OCI-LY1 (cell line): ENCODE data around the gene DRC1.

Source experiments
- H2AFZ ChIP-seq: fragments of 200-600 bp; sonication (generic), shearing (Covaris generic); 2 replicates; pipeline ENCODE4 v1.6.0; 2014; ENCODE audit warnings: antibody characterized with exemption, mild to moderate bottlenecking, low read length
- H3F3A ChIP-seq: fragments of 200-600 bp; sonication (generic), shearing (Covaris generic); 2 replicates; pipeline ENCODE4 v1.6.0; 2014; ENCODE audit warnings: mild to moderate bottlenecking, antibody characterized with exemption, low read length, moderate library complexity; ENCODE audit not compliant: insufficient read depth
- H3K27ac ChIP-seq: fragments of 200-600 bp; sonication (generic); 2 replicates; pipeline ENCODE4 v1.5.1; 2014; ENCODE audit warnings: low read length, mixed run types, mild to moderate bottlenecking, low read depth; ENCODE audit not compliant: poor library complexity, severe bottlenecking
- H3K27me3 ChIP-seq: fragments of 200-600 bp; sonication (generic); 2 replicates; pipeline ENCODE4 v1.6.0; 2014; ENCODE audit warnings: antibody characterized with exemption, mild to moderate bottlenecking, low read length, moderate library complexity; ENCODE audit not compliant: insufficient read depth
- H3K36me3 ChIP-seq: fragments of 200-600 bp; sonication (generic); 2 replicates; pipeline ENCODE4 v1.6.1; 2014; ENCODE audit warnings: mild to moderate bottlenecking, antibody characterized with exemption, low read length, moderate library complexity, mixed read lengths; ENCODE audit not compliant: insufficient read depth
- H3K4me1 ChIP-seq: fragments of 200-600 bp; sonication (generic); 2 replicates; pipeline ENCODE4 v1.5.1; 2014; ENCODE audit warnings: mild to moderate bottlenecking, low read length, moderate library complexity; ENCODE audit not compliant: insufficient read depth, severe bottlenecking
- H3K4me2 ChIP-seq: fragments of 200-600 bp; sonication (generic), shearing (Covaris generic); 2 replicates; pipeline ENCODE4 v1.6.1; 2014; ENCODE audit warnings: low read length
- H3K4me3 ChIP-seq: fragments of 200-600 bp; sonication (generic); 2 replicates; pipeline ENCODE4 v1.5.1; 2014; ENCODE audit warnings: low read length, low read depth, mild to moderate bottlenecking, mixed read lengths; ENCODE audit not compliant: poor library complexity, severe bottlenecking
- H3K79me2 ChIP-seq: fragments of 200-600 bp; shearing (Covaris generic); 2 replicates; pipeline ENCODE4 v1.6.1; 2016; ENCODE audit warnings: mixed run types, low read length, mixed read lengths; ENCODE audit not compliant: insufficient read depth
- H3K9ac ChIP-seq: fragments of 200-600 bp; sonication (generic), shearing (Covaris generic); 2 replicates; pipeline ENCODE4 v1.6.1; 2014; ENCODE audit warnings: mild to moderate bottlenecking, low read length, mixed read lengths
- H3K9me2 ChIP-seq: fragments of 200-600 bp; sonication (generic), shearing (Covaris generic); 2 replicates; pipeline ENCODE4 v1.6.1; 2014; ENCODE audit warnings: low read depth, mild to moderate bottlenecking, low read length, mixed read lengths
- H3K9me3 ChIP-seq: fragments of 200-600 bp; shearing (Covaris generic); 2 replicates; pipeline ENCODE4 v1.6.1; 2014; ENCODE audit warnings: low read length, mixed read lengths
- H4K20me1 ChIP-seq: fragments of 200-600 bp; sonication (generic), shearing (Covaris generic); 2 replicates; pipeline ENCODE4 v1.6.0; 2016; ENCODE audit warnings: mild to moderate bottlenecking, low read length; ENCODE audit not compliant: insufficient read depth
- CTCF ChIP-seq: fragments of 200-600 bp; sonication (generic), shearing (Covaris generic); IDR thresholded peaks from 2 replicates; pipeline ENCODE4 v1.5.1; 2017; ENCODE audit warnings: mild to moderate bottlenecking, antibody characterized with exemption, low read length, moderate library complexity, mixed read lengths
- EZH2 ChIP-seq: fragments of 200-600 bp; sonication (generic), shearing (Covaris generic); IDR thresholded peaks from 2 replicates; pipeline ENCODE4 v1.8.0; 2017; ENCODE audit warnings: borderline replicate concordance, mixed run types, mild to moderate bottlenecking, antibody characterized with exemption, low read length, moderate library complexity, mixed read lengths

DRC1 gene

GRCh38 chr2:26473796-26474195 is 72.1 kb downstream of the DRC1 start:
- TF ChIP-seq CTCF, result no peak
- TF ChIP-seq EZH2, result no peak
- no peak overlapping the region for H3K27ac ChIP-seq
- H2AFZ ChIP-seq, result no peak overlapping the region
- H3K9me2 ChIP-seq, result no peaks in the 10 kb centered on the region
- no peak overlapping the region for H3K9ac ChIP-seq
- H3F3A ChIP-seq, result no peaks in the 10 kb centered on the region
- no peaks in the 10 kb centered on the region for H4K20me1 ChIP-seq
- H3K9me3 ChIP-seq, result no peaks in the 10 kb centered on the region
- H3K36me3 ChIP-seq, result no peaks in the 10 kb centered on the region
- H3K27me3 ChIP-seq, result no peaks in the 10 kb centered on the region
- no peak overlapping the region for H3K4me3 ChIP-seq
- no peaks in the 10 kb centered on the region for H3K79me2 ChIP-seq
- H3K4me2 ChIP-seq, result no peak overlapping the region
- H3K4me1 ChIP-seq, result no peaks in the 10 kb centered on the region

- no peaks in the 10 kb centered on the region for H3K36me3 ChIP-seq
- H3K9ac ChIP-seq, result no peak overlapping the region
- no peaks in the 10 kb centered on the region for H3F3A ChIP-seq
- TF ChIP-seq CTCF, result no peak
- no peak for TF ChIP-seq EZH2
- H2AFZ ChIP-seq, result no peak overlapping the region
- no peak overlapping the region for H3K4me3 ChIP-seq
- no peaks in the 10 kb centered on the region for H3K9me3 ChIP-seq
- no peaks in the 10 kb centered on the region for H3K27me3 ChIP-seq
- H4K20me1 ChIP-seq, result no peaks in the 10 kb centered on the region
- H3K27ac ChIP-seq, result no peak overlapping the region
- no peak overlapping the region for H3K4me2 ChIP-seq
- no peaks in the 10 kb centered on the region for H3K4me1 ChIP-seq
- no peaks in the 10 kb centered on the region for H3K79me2 ChIP-seq
- H3K9me2 ChIP-seq, result no peaks in the 10 kb centered on the region
Observed at GRCh38 chr2:26474261-26474785, 72.6 kb downstream of the DRC1 start.

GRCh38 chr2:26475037-26475436 is 73.3 kb downstream of the DRC1 start:
- H3K79me2 ChIP-seq, result no peaks in the 10 kb centered on the region
- no peak overlapping the region for H3K27ac ChIP-seq
- no peaks in the 10 kb centered on the region for H3K4me1 ChIP-seq
- no peaks in the 10 kb centered on the region for H3K36me3 ChIP-seq
- no peak overlapping the region for H2AFZ ChIP-seq
- H3K9me2 ChIP-seq, result no peaks in the 10 kb centered on the region
- no peaks in the 10 kb centered on the region for H4K20me1 ChIP-seq
- no peak overlapping the region for H3K4me2 ChIP-seq
- H3K9me3 ChIP-seq, result no peaks in the 10 kb centered on the region
- H3K9ac ChIP-seq, result no peak overlapping the region
- no peaks in the 10 kb centered on the region for H3K27me3 ChIP-seq
- TF ChIP-seq EZH2, result no peak
- H3K4me3 ChIP-seq, result no peak overlapping the region
- H3F3A ChIP-seq, result no peaks in the 10 kb centered on the region

- Histone ChIP-seq H2AFZ (no peak overlapping the region), H3K27ac (no peak overlapping the region), H3K79me2 (no peaks in the 10 kb centered on the region), H3K9ac (no peak overlapping the region), H4K20me1 (no peaks in the 10 kb centered on the region), H3K4me1 (no peaks in the 10 kb centered on the region), H3K9me2 (no peaks in the 10 kb centered on the region), H3K4me3 (no peak overlapping the region), H3F3A (no peaks in the 10 kb centered on the region), H3K36me3 (no peaks in the 10 kb centered on the region), H3K4me2 (no peak overlapping the region), H3K27me3 (no peaks in the 10 kb centered on the region), H3K9me3 (no peaks in the 10 kb centered on the region)
- no peak for TF ChIP-seq CTCF
- no peak for TF ChIP-seq EZH2
Observed at GRCh38 chr2:26475832-26476501, 74.2 kb downstream of the DRC1 start.
